Measurements from ENCODE around the gene AFF1.

GRCh38 chr4:87044511-87045233 lies 109.9 kb downstream of the AFF1 start:
- TF ChIP-seq POLR2A (IDR thresholded peaks at IDR 0.05; ENCODE audit: low read depth, low read length) = no peak
- no peak for TF ChIP-seq TAF1 (IDR thresholded peaks at IDR 0.05; ENCODE audit: low read depth, low read length)
- no peak for TF ChIP-seq POLR2AphosphoS5 (IDR thresholded peaks at IDR 0.05; ENCODE audit: low read depth, low read length)
